Subcutaneous abdominal adipose tissue (tissue), 5 donors: ENCODE results near the gene POLR2J2.
"Not testable (repeated sequence)": the region's sequence is repeated elsewhere in the genome, so short reads cannot be mapped to it uniquely, and the experiment has no call there.

Source experiments
- H3K27ac ChIP-seq: one replicate; pipeline ENCODE4 v1.7.0; 2013; ENCODE audit warnings: low read depth, mild to moderate bottlenecking, inconsistent platforms, low read length, moderate library complexity
- H3K27me3 ChIP-seq, 5 donors: one replicate each; pipeline ENCODE4 v1.7.0; 2013; ENCODE audit warnings: low read length in 5 of 5, inconsistent platforms in 1 of 5; ENCODE audit not compliant: control insufficient read depth in 5 of 5, insufficient read depth in 4 of 5
- H3K36me3 ChIP-seq, 5 donors: one replicate each; pipeline ENCODE4 v1.7.0; 2013; ENCODE audit warnings: low read length in 5 of 5; ENCODE audit not compliant: control insufficient read depth in 5 of 5, insufficient read depth in 5 of 5
- H3K4me1 ChIP-seq, 5 donors: one replicate each; pipeline ENCODE4 v1.7.0; 2013; ENCODE audit warnings: low read length in 5 of 5, mild to moderate bottlenecking in 3 of 5, moderate library complexity in 1 of 5; ENCODE audit not compliant: control insufficient read depth in 5 of 5, insufficient read depth in 5 of 5
- H3K4me3 ChIP-seq, 5 donors: one replicate each; pipeline ENCODE4 v1.7.0; 2013; ENCODE audit warnings: low read length in 5 of 5, low read depth in 1 of 5
- H3K9ac ChIP-seq, 5 donors: one replicate each; pipeline ENCODE4 v1.7.0; 2013; ENCODE audit warnings: low read length in 5 of 5, mild to moderate bottlenecking in 4 of 5, moderate library complexity in 3 of 5
- H3K9me3 ChIP-seq, 5 donors: one replicate each; pipeline ENCODE4 v1.7.0; 2013; ENCODE audit warnings: low read length in 5 of 5; ENCODE audit not compliant: control insufficient read depth in 5 of 5
- donor health status: healthy.
- donor health status: healthy.
- donor health status: healthy.
- donor health status: healthy.
- donor health status: healthy.

The POLR2J2 gene

GRCh38 chr7:102667523-102667922 lies 3.9 kb downstream of the POLR2J2 start:
- not testable (repeated sequence) for H3K36me3 ChIP-seq

GRCh38 chr7:102666850-102667249 lies 4.6 kb downstream of the POLR2J2 start:
- H3K9ac ChIP-seq, H3K27me3 ChIP-seq, H3K9me3 ChIP-seq, H3K4me1 ChIP-seq, H3K4me3 ChIP-seq, H3K36me3 ChIP-seq, H3K27ac ChIP-seq: not testable (repeated sequence)

More at GRCh38 chr7:102667523-102667922, 3.9 kb downstream of the POLR2J2 start:
- not testable (repeated sequence) for H3K9me3 ChIP-seq, H3K4me3 ChIP-seq, H3K9ac ChIP-seq, H3K27ac ChIP-seq, H3K4me1 ChIP-seq, H3K27me3 ChIP-seq

GRCh38 chr7:102664765-102665164 lies 6.7 kb downstream of the POLR2J2 start:
- not testable (repeated sequence) for H3K4me3 ChIP-seq, H3K9me3 ChIP-seq, H3K36me3 ChIP-seq, H3K27ac ChIP-seq, H3K27me3 ChIP-seq, H3K4me1 ChIP-seq, H3K9ac ChIP-seq

GRCh38 chr7:102649924-102650323 lies 21.5 kb downstream of the POLR2J2 start, which contains the start of gene SPDYE2B:
Gene SPDYE2B, plus strand, starts transcription at chr7:102650319. Its CDS starts 2,030 bp downstream, at chr7:102652349.
- H3K4me3 ChIP-seq, H3K4me1 ChIP-seq, H3K27ac ChIP-seq, H3K9me3 ChIP-seq, H3K36me3 ChIP-seq, H3K9ac ChIP-seq, H3K27me3 ChIP-seq: not testable (repeated sequence)

GRCh38 chr7:102647813-102648212 lies 23.6 kb downstream of the POLR2J2 start:
- not testable (repeated sequence) for H3K4me1 ChIP-seq, H3K36me3 ChIP-seq, H3K9ac ChIP-seq, H3K9me3 ChIP-seq, H3K27ac ChIP-seq, H3K27me3 ChIP-seq, H3K4me3 ChIP-seq

GRCh38 chr7:102643404-102643803 lies 28.1 kb downstream of the POLR2J2 start:
- not testable (repeated sequence) for H3K27me3 ChIP-seq, H3K9ac ChIP-seq, H3K4me3 ChIP-seq, H3K27ac ChIP-seq, H3K9me3 ChIP-seq, H3K4me1 ChIP-seq, H3K36me3 ChIP-seq

- H3K9ac ChIP-seq, H3K9me3 ChIP-seq, H3K27ac ChIP-seq, H3K36me3 ChIP-seq, H3K4me1 ChIP-seq, H3K4me3 ChIP-seq, H3K27me3 ChIP-seq: not testable (repeated sequence)
These were observed 28.8 kb downstream of the POLR2J2 start, which contains the start of gene UPK3BL1 for GRCh38 chr7:102642691-102643090. Gene UPK3BL1, minus strand, starts transcription at chr7:102642791. Its CDS starts 50 bp downstream, at chr7:102642741.

- H3K4me1 ChIP-seq, H3K27me3 ChIP-seq, H3K9me3 ChIP-seq, H3K36me3 ChIP-seq, H3K9ac ChIP-seq, H3K27ac ChIP-seq, H3K4me3 ChIP-seq: not testable (repeated sequence)
These were observed 32.6 kb downstream of the POLR2J2 start for GRCh38 chr7:102638848-102639247.

- H3K9ac ChIP-seq, H3K27me3 ChIP-seq, H3K27ac ChIP-seq, H3K4me1 ChIP-seq, H3K9me3 ChIP-seq, H3K4me3 ChIP-seq, H3K36me3 ChIP-seq: not testable (repeated sequence)
These were observed 34.5 kb downstream of the POLR2J2 start for GRCh38 chr7:102636956-102637355.

GRCh38 chr7:102635354-102635753 lies 36.1 kb downstream of the POLR2J2 start:
- not testable (repeated sequence) for H3K4me3 ChIP-seq, H3K9me3 ChIP-seq, H3K9ac ChIP-seq, H3K27me3 ChIP-seq, H3K36me3 ChIP-seq, H3K27ac ChIP-seq, H3K4me1 ChIP-seq

- H3K27ac ChIP-seq, H3K27me3 ChIP-seq, H3K36me3 ChIP-seq, H3K4me1 ChIP-seq, H3K9ac ChIP-seq, H3K9me3 ChIP-seq, H3K4me3 ChIP-seq: not testable (repeated sequence)
These were observed 37.2 kb downstream of the POLR2J2 start for GRCh38 chr7:102634299-102634698.
